GM11168 (cell line): ENCODE data around the gene HMOX1.

ENCODE experiments used
- in situ Hi-C: fragments of 300-500 bp; cut with MboI; formaldehyde crosslinking; loops from one replicate; pipeline ENCODE4 v1.12.0; 2022; ENCODE audit warnings: low sequenced_read_pairs; ENCODE audit not compliant: unreplicated experiment

Gene HMOX1, protein sequence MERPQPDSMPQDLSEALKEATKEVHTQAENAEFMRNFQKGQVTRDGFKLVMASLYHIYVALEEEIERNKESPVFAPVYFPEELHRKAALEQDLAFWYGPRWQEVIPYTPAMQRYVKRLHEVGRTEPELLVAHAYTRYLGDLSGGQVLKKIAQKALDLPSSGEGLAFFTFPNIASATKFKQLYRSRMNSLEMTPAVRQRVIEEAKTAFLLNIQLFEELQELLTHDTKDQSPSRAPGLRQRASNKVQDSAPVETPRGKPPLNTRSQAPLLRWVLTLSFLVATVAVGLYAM

DNA sequence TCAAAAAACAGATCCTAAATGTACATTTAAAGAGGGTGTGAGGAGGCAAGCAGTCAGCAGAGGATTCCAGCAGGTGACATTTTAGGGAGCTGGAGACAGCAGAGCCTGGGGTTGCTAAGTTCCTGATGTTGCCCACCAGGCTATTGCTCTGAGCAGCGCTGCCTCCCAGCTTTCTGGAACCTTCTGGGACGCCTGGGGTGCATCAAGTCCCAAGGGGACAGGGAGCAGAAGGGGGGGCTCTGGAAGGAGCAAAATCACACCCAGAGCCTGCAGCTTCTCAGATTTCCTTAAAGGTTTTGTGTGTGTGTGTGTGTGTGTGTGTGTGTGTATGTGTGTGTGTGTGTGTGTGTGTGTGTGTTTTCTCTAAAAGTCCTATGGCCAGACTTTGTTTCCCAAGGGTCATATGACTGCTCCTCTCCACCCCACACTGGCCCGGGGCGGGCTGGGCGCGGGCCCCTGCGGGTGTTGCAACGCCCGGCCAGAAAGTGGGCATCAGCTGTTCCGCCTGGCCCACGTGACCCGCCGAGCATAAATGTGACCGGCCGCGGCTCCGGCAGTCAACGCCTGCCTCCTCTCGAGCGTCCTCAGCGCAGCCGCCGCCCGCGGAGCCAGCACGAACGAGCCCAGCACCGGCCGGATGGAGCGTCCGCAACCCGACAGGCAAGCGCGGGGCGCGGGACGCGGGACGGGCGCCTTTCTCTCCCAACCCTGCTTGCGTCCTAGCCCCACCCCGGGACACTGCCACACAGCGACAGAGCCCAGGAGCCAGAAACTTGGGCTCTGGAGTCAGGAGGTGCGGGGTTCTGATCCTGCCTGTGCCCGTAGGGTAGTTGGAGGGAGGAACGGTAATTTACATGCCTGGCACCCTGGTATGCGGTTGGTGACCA lies at the start of gene HMOX1:
Gene HMOX1, plus strand, starts transcription at position 560 of the 887 bp plus-strand sequence. Its CDS starts 78 bp downstream, at position 638.
- in situ Hi-C loops = no loop called here

DNA sequence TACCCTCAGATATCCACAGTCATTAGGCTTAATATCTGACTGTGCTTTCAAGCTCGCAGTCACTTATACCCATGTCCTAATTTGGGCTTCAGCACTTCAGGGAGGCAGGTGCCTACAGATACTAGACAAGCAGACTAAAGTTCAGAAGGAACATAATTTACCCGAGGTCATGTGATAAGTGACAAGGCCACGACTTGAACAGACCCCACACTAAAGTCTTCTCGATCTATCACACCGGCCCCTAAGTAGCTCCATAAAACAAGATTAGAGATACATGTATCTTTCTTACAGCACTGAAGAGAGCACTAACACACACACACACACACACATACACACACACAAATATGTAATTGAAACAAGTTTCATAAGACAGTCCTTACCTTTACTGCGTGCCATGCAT lies 48.6 kb upstream of the HMOX1 start:
- in situ Hi-C loops = no loop called here

DNA sequence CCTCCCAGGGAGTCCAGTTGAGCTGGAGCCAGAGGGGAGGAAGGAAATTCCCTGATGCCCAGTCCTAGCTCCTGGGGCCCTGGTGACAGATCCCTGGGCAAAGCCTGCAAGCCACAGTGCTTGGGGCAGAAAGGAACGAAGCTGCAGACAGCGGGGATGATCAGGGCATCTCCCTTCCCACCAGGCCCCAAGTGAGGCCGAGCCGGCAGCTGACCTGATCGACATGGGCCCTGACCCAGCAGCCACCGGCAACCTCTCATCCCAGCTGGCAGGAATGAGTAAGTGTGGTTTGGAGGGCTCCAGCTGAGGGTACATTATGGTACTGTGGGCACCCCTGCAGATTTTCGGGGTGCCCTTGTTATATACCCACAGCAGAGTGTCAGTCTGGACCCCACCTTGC lies 47.7 kb upstream of the HMOX1 start:
- in situ Hi-C loops = no loop called here

DNA sequence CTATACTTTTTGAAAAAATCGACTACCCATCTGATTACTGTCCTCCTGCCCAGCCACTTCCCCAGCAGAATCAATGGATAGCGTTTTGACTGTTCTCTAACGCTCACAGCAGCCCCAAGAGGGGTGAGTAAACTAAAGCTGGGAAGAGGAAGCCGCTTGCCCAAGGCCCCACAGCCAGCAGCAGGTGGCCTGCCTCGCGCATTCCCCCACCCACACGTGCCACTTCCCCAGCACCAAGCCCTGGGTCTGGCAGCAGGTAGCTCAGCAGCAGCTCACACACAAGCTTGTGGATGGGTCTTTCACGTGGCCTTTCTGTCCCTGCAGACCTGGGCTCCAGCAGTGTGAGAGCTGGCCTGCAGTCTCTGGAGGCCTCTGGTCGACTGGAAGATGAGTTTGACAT lies 46.9 kb upstream of the HMOX1 start:
- in situ Hi-C loops = no loop called here

DNA sequence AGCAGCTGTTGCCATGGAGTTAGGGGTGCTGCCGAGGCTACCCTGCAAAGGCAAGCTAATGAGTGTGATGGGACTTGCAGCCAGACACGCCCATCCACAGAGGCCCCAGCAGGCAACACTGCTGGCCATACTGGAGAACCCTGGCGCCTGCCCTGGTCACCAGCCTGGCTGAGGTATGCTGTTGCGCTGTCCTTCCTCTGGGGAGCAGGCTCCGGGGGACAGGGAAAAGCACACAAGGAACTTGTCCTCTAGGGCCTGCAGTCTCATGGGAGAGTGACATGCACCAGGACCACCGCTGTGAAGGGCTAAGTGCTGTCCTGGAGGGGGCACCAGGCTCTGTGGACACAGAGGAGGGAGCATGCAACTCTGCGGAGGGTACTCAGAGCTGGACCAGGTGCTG lies 45.4 kb upstream of the HMOX1 start:
- in situ Hi-C loops = no loop called here

DNA sequence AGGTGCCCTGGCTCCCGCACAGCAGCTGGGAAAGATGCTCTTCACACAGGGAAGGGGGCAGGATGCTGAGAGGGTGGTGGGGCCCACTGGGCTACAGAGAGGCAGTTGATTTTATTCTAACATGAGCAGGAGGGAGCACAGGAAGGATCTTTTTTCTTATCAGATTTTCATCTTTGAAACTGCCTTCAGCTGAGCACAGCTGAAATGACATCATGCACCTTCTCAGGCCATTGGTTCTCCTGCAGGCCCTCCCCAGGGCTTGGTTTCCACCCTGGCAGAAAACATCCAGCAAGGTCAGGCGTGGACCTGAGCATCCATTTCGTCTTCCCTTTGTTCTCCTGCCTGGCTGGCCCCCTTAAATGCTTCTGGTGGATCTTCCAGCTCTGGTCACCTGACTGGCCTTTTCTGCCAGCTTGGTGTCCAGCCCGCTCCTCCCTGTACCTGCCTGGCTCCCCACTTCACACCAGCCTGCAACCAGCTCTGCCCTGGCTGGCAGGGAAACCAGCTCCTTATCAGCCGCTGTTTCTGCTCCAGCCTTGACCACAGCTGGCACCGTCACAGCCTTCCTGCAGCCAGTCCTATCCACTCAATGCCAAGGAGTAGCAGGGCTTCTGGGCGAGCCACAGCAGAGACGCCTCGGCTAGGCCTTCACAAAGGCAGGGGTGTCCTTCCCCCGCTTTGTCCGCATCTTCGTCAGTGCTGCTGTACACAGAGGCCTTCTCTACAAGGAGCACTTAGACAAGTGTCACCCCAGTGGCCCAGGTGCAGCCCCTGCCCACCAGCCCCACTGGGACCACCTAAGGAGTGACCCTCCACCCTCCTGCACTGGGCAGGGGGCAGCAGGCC lies 44.7 kb upstream of the HMOX1 start:
- in situ Hi-C loops = no loop called here

DNA sequence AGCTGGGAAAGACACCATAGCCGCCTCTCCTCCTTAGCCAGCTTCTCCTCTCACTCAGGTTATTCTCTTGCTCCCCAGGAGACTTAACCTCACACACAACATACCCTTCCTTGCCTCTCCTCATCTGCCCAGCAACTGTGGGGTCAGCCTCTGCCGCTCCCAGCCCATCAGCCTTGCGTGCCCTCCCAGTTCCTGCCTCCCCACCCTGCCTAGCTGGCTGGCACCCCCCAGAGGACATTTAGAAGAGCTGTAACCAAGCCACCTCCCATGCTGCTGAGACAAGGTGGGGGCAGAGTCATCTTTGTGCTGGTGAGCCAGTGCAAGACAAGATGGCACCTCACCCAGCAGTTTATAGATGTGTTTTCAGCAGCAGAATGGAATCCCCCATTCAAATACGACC lies 43.0 kb upstream of the HMOX1 start:
- in situ Hi-C loops = no loop called here

DNA sequence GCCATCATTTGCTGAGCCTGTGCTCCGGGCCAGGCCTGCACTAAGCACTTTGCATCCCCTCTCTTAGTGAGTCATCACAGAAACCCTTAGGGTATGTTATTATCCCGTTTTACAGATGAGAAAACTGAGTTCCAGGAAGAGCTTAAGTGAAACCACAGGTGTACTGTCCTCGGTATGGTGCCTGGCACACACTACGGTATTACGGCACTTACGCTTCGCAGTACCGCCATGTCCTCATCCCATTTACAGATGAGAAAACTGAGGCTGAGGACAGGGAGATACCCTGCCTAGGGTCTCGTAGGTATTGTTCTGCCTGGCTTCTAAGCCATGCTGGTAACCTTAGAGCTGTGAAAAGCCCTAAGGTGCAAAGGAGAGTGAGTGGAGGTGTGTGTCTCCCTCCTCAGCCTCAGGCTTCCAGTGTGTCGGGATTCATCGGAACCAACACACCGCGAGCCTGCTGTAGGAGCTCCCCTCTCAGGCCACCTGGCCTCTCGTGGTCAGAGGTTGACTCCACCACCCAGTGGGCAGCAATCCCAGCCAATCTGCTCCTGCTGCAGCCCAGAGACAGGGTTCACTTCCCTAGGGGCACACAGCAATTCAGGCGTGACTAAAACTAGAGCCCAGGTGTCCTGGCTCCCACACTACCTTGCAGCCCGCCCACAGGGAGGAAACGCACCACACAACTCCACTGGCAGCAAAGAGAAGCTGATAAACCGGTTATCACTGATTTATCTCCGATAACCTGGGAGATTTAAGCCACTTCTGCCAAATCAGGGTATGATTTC lies 39.6 kb upstream of the HMOX1 start:
- in situ Hi-C loops = no loop called here

DNA sequence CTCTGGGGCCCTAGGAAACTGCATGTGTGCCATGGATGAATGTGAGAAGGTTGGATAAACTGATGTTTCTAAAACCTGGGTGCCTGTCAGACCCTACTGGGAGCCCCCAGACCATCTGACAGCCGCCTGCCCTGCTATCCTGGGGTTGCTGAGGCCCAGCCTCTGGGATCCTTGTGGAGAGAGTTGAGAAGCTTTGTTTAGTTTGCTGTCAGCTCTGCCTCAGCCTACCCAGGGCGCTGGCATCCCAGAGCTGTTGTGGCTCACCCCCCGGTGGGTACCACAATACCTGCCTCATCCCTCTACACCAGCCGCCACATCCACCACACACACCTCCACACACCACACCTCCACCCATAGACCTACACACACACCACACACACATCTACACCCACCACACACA lies 38.5 kb upstream of the HMOX1 start:
- in situ Hi-C loops = no loop called here

DNA sequence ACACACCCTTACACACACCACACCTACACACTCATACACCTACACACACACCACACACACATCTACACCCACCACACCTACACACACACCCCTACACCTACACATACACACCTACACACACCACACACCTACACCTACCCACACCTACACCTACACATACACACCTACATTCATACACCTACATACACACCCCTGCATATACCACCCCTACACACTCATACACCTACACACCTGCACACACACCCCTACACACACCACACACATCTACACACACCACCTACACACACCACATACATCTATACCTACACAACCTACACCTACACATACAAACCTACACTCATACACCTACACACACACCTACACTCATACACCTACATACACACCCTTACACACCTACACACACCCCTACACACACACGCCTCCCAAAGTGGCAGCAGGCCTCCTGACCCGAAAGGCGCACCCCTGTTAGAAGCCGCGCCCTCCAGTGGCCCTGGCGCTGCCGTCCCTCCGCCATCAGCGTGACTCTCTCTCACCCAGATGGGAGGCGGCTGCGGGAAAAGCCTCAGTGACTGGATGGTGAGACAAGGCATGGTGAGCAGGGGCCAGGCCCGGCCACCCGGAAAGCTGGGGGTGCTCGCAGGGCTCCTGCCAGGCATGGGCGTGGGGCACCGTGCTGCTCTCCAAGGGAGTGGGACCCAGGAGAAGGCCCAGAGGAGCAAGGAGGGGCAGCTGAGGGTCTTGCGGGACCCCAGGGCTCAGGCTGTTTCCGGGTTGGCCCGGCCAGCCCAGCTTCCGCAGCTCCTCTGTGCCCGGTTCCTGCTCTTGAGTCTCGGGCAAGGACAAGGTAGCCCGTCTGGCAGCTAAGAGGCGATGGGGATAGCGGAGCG lies 37.0 kb upstream of the HMOX1 start:
- in situ Hi-C loops = no loop called here

DNA sequence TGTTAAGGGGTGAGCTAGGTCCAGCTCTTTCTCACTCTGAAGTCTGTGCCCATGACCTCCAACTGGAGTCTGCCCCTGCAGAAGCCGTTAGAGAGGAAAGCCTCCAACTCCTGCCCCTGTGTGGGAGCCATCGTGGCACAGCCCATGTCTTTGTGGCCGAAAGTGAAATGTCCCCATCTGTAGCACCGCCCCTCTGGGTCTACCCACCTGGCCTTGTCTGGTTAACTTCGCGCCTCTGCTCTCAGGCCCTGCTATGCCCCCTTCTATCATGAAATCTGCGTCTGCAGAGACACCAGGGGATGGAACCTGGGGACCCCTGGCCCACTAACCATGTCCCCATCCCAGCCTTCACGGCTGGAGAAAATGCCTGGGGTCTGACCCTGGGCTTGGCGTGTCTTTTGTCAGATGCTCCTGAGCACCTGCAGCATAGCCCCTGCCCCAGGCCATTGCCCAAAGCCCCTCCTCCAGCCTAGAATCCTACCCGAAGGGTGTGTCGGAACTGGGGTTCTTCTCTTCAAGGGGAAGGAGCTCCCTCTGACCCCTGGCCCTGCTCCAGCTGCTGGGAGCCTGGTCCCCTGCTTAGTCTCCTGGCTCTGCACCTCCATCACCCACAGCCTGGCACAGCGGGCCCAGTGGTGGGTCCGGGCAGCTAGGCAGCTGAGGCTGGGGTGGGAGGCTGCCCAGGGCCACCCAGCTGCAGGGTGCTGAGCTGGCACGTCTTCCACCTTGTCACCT lies 35.8 kb upstream of the HMOX1 start:
- in situ Hi-C loops = no loop called here

DNA sequence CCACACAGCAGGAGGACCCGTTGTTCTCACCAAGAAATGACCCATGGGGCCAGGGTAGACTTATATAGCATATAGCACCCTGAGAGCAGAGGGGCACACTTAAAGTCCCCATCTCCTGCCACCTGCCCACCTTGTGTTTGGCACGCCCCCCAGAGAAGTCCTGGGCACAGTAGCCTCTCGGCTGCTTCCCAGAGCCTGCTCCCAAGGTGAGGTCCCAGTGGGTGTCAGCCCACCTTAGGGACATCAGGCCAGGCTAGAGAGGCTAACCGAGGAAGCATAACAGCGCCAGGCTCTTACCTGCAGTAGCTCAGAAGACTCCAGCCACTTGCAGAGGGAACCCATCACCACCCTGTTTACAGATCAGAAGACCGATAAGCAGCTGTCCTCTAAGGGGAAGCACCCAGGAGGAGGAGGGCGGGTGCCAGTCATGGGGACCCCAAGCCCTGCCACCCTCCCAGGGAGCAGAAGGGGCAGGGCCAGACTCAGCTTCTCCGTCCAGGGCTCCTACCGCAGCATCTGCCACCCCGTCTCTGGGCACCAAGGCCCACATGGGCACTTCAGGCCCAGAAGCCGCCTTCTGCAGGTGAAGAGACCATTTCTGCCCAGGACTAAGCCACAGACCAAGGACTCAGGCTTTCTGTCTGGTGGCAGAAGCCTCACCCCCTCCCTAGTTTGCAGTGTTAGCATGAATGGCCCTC lies 34.9 kb upstream of the HMOX1 start:
- in situ Hi-C loops = no loop called here

DNA sequence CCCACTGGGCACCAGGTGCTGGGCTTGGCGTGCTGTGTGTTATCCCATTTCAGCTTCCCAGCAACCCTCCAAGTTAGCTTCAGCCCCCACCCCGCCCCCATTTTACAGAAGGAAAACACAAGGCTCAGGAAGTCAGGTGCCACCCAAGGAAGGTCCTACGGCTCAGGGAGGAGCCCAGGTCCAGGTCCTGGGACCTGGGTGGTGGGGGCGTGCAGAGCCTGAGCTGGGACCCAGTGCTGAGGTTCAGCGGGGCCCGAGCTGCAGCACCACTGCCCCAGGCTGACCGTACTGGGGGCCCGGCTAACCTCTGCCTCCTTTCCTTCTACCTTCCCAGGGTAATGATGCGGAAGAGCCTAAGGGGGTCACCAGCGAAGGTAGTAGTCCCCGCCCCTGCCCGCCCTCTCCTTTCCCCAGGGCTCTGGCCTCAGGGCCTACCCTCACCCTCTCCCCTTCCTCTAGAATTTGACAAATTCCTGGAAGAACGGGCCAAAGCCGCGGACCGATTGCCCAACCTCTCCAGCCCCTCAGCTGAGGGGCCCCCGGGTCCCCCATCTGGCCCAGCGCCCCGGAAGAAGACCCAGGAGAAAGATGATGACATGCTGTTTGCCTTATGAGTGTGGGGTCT lies 34.2 kb upstream of the HMOX1 start:
- in situ Hi-C loops = no loop called here

DNA sequence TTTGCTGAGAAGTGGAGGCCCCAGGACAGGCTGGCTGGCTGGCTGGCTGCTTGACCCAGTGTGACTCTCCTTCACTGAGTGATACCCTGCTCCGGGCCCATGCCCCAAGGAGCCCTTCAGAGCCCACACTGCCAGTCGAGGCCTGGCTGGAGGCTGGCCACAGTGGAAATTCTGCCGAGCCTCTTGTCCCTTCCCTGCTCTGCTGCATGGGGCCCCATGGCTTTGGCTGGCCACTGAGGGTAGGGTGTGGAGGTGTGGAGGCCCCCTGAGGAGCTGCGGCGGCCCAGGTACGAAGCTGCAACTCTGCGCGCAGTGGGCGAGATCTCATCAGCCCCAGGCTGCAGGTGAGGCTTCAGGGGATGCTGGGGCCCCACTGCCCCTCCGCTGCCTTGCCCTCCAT lies 33.4 kb upstream of the HMOX1 start:
- in situ Hi-C loops = no loop called here

DNA sequence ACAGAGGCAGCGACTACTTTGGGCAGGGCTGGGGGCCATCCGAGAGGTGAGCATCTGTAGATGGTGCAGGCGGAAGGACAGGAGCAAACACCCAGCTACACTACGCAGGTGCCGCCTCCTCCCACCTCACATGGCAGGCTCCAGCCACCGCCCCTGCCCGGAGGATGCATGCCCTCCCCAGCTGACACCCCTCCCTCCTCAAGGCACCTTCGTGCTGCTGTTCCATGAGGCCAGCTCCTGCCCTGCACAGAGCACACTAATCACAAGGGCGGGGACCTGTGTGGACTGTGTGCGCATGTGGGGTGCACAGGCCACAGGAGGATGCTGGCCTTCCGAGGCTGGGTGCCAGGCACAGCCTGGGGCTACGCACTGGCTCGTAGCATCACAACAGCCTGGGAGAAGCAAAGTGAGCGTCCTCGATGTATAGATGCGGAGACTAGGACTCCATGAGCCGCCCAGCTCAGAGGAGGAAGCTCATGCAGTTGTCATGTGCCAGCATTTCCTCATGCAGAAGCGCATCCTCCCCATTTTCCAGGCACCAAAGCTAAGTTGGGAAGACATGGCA lies 32.8 kb upstream of the HMOX1 start:
- in situ Hi-C loops = no loop called here

DNA sequence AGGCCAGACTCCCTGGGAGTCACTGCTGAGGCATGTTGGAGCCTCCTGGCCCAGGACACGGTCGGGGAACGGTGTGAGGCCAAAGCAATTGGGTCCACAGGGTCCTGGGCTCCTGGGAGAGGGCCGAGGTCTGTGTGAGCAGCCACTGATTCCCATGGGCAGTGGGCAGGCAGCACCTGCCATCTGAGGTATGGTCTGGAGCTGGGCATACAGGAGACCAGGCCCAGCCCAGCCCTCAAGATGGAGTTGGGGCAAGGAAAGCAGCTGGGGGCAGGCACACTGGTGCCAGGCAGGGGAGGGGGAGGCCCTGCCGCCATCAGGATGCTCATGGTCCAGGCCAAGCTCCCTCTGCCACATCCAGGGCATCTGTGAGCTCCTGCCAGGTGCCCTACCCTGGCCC lies 32.2 kb upstream of the HMOX1 start:
- in situ Hi-C loops = no loop called here

DNA sequence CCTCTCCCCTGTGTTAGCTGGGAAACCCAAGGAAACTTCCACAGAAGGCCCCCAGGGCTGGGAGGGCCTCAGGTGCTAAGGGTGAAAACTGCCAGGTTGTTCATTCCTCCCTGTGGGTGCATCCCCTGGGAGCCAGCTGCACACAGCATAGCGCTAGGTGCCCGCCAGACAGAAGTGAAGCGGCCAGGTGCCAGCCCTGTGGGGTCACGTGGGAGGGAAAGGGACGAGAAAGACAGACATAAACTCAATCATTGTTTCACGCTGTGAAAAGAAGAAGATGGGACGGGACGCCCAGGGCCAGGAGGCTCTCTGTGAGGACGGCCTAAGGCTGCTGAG lies 31.6 kb upstream of the HMOX1 start:
- in situ Hi-C loops = no loop called here
